ENCODE results near the gene MCHR1.
A peak's percentile ranks its signal among the peaks of the same experiment; 100 is the strongest.

MCHR1 gene

DNA sequence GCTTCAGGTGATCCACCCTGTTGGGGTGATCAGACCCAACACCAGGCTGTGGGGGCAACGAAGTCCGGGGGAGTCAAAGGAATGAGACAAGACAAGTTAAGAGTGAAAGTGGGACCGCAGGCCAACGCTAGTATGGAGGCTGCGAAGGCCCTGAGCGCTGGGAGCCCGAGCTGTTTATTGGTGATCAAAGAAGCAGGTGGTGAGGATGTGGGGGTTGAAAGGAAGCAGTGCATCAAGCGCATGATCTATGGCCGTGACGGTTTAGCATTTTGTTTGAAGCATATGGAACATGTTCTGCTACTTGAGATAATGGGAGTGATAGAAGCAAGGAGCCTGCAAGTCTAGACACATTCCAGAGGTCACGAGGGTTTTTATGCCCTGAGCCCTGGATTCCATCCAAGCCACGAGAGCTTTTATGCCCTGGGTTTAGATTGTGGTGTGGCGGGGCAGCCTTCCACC lies 49.5 kb downstream of the MCHR1 start:
- DNase-seq, result peak; percentile 29

DNA sequence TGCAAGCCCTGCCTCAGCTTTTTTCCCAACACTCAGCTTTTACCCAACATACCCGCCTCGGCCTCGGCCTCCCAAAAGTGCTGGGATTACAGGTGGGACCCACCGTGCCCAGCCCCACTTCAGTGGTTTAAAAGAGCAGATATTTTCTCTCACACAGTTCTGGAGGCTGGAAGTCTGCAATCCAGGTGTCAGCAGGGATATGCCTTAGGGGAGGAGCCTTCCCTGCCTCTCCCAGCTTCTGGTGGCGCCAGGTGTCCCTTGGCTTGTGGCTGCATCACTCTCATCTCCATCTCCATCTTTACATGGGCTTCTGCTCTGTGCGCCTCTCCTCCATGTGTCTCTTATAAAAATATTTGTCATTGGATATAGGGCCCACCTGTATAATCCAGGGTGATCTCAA lies 50.0 kb downstream of the MCHR1 start:
- no peak for DNase-seq

Measured in effector CD8-positive, alpha-beta T cell (primary cell).